ENCODE data around the gene DTHD1. TPM values are rescaled to one million over a fixed set of nuclear protein-coding genes. Genes with fewer than 3 reads are reported as not detected.

The DTHD1 gene
- total RNA-seq, 2 donors from 2014 or later: 0.22 to 0.52 TPM

Other genes starting within 250 kb of the DTHD1 start
- gene ARAP2, start 37.1 kb upstream of the DTHD1 start, total RNA-seq: 100 to 1,000 TPM in 1 of 2 donors, 10 to 100 TPM in 1; 82.4 to 104 TPM

Measured in T-helper 17 cell (primary cell).